GF-D8 (cell line): ENCODE data around the gene ATRN.

Source experiments
- DNase-seq: peaks from one replicate; lab custom pipeline; 2025; lab: John Stamatoyannopoulos, UW

ATRN gene

GRCh38 chr20:3658019-3658715 is 187.3 kb downstream of the ATRN start:
- DNase-seq: no peak

- DNase-seq: no peak
Measured at GRCh38 chr20:3658716-3659491, 188.1 kb downstream of the ATRN start.

GRCh38 chr20:3659492-3660261 is 188.9 kb downstream of the ATRN start:
- no peak for DNase-seq

GRCh38 chr20:3660262-3661059 is 189.6 kb downstream of the ATRN start:
- DNase-seq: no peak

- DNase-seq: no peak
Measured at GRCh38 chr20:3661060-3661813, 190.4 kb downstream of the ATRN start.

- DNase-seq: no peak
Measured at GRCh38 chr20:3661814-3662665, 191.2 kb downstream of the ATRN start.

GRCh38 chr20:3663031-3663701 is 192.3 kb downstream of the ATRN start, which contains the start of gene GFRA4:
Gene GFRA4 (minus strand): TSS chr20:3663399. CDS start chr20:3663399, 0 bp downstream.
- DNase-seq: no peak

- DNase-seq: no peak
Measured at GRCh38 chr20:3663858-3664257, 193.0 kb downstream of the ATRN start.

GRCh38 chr20:3667434-3668037 is 196.7 kb downstream of the ATRN start:
- no peak for DNase-seq

- DNase-seq: no peak
Measured at GRCh38 chr20:3669710-3670367, 199.0 kb downstream of the ATRN start.

- DNase-seq: no peak
Measured at GRCh38 chr20:3670511-3670910, 199.7 kb downstream of the ATRN start.

- DNase-seq: no peak
Measured at GRCh38 chr20:3670945-3671344, 200.1 kb downstream of the ATRN start.

- DNase-seq: no peak
Measured at GRCh38 chr20:3671986-3672546, 201.2 kb downstream of the ATRN start.

GRCh38 chr20:3672547-3673171 is 201.8 kb downstream of the ATRN start:
- DNase-seq: no peak

GRCh38 chr20:3673221-3674070 is 202.6 kb downstream of the ATRN start:
- DNase-seq: no peak

GRCh38 chr20:3674447-3674846 is 203.6 kb downstream of the ATRN start:
- DNase-seq: no peak
